Tibial artery (tissue), 4 donors: ENCODE data around the gene FZR1.

Source experiments
- DNase-seq, 2 donors: peaks; one replicate each; pipeline ENCODE4 v3.0.0-alpha.2; 2019
- H3K27ac ChIP-seq, 2 donors: fragments of 200-600 bp; sonication (generic) in 1 of 2; 1 replicate in 1 of 2; 2 replicates in 1 of 2; pipeline ENCODE4 v1.5.1; 2018 to 2019; ENCODE audit warnings: mild to moderate bottlenecking in 1 of 2
- H3K27me3 ChIP-seq, 2 donors: fragments of 200-600 bp; sonication (generic) in 1 of 2; one replicate each; pipeline versions ENCODE4 v1.5.1 to v1.6.0; 2016 to 2019
- H3K36me3 ChIP-seq, 3 donors: fragments of 200-600 bp; sonication (generic) in 2 of 3; one replicate each; pipeline ENCODE4 v1.5.1; 2016 to 2019; ENCODE audit warnings: mild to moderate bottlenecking in 2 of 3
- H3K4me1 ChIP-seq, 4 donors: fragments of 200-600 bp; sonication (generic) in 2 of 4; 1 replicate in 3 of 4; 2 replicates in 1 of 4; pipeline ENCODE4 v1.5.1; 2016 to 2019
- H3K4me3 ChIP-seq, 2 donors: fragments of 200-600 bp; sonication (generic) in 1 of 2; 1 replicate in 1 of 2; 2 replicates in 1 of 2; pipeline ENCODE4 v1.5.1; 2018 to 2019; ENCODE audit warnings: mild to moderate bottlenecking in 2 of 2
- H3K9me3 ChIP-seq, 3 donors: fragments of 200-600 bp; sonication (generic) in 1 of 3; one replicate each; pipeline ENCODE4 v1.5.1; 2016 to 2019
- CTCF ChIP-seq, 2 experiments: fragments of 200-600 bp in 1 of 2; fragments of 450-650 bp in 1 of 2; IDR thresholded peaks; one replicate each; pipeline ENCODE4 v1.5.1; 2017 to 2019; ENCODE audit warnings: antibody characterized with exemption in 2 of 2, mild to moderate bottlenecking in 1 of 2, moderate library complexity in 1 of 2
- intact Hi-C: fragments of 100-400 bp; cut with DNase I; formaldehyde crosslinking; loops from one replicate; pipeline ENCODE4 v1.15.0; 2023; ENCODE audit warnings: low total_unique reads

FZR1 gene

GRCh38 chr19:3511506-3512251 is 5.6 kb downstream of the FZR1 start:
- intact Hi-C loops = loop anchor here (5.0 kb wide), 1 partner anchor 566 kb away; no protein-coding TSS in a partner anchor
- no peaks in the 10 kb centered on the region for H3K9me3 ChIP-seq
- no peak for TF ChIP-seq CTCF (IDR thresholded peaks at IDR 0.05)
- no peaks in the 10 kb centered on the region for H3K27me3 ChIP-seq
- peaks cover 0 to 28% (median 7%) of the 10 kb centered on the region in 3 donors for H3K36me3 ChIP-seq
- peaks cover 0 to 51% (median 36%) of the 10 kb centered on the region in 4 donors for H3K4me1 ChIP-seq
- H3K4me3 ChIP-seq = no peak overlapping the region
- DNase-seq = no peak
- no peak overlapping the region for H3K27ac ChIP-seq

- no peak overlapping the region for H3K4me3 ChIP-seq
- H3K9me3 ChIP-seq = no peaks in the 10 kb centered on the region
- TF ChIP-seq CTCF (IDR thresholded peaks at IDR 0.05) = no peak
- no peak overlapping the region for H3K27ac ChIP-seq
- no peaks in the 10 kb centered on the region for H3K27me3 ChIP-seq
- DNase-seq = no peak
- peaks cover 0 to 44% (median 26%) of the 10 kb centered on the region in 4 donors for H3K4me1 ChIP-seq
- peaks cover 0 to 28% (median 7%) of the 10 kb centered on the region in 3 donors for H3K36me3 ChIP-seq
- intact Hi-C loops = loop anchor here (5.0 kb wide), 1 partner anchor 565 kb away; no protein-coding TSS in a partner anchor
These were observed 6.6 kb downstream of the FZR1 start for GRCh38 chr19:3512562-3513228.

DNA sequence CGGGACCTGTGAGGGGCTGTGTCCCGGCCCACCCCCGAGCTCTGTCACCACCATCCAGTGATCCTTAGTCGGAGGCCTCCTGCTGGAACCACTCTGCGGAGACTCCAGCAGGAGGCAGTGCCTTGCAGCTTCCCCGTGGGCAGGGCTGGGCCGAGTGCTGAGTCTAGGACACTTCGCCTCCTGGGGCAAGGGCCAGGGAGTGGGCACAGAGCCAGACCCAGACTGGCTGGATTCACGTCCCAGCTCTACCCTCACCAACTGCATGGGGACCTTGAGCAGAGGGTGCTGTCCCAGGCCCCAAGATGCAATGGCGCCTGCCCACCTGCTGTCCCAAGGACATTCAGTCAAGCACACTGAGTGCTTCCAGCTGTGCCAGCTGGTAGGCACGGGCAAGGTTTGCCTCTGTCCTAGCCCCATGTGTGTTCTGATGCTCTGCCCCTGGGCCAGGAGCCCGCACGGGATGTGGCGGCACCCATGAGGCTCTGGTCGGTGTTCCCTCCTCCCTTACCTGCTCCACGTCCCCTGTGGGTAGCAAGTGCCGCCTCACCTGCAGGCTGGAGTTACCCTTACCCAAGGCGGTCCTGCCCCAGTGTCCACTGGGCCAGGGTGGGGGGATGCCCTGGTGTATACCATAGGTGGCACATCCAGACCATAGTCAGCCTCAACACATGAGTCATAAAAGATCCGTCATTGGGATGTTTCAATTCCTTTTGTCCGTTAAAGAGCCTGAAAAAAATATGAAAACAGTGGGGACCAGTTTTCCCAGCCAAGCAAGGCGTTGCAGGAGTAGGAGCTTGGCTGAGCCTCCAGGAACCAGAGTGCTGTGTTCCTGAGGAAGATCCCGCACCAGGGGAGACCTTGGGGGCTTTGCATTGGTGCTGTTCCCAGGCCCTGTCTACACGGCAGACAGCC is 7.4 kb downstream of the FZR1 start:
- TF ChIP-seq CTCF (IDR thresholded peaks at IDR 0.05) = no peak
- intact Hi-C loops = loop anchor here (5.0 kb wide), 1 partner anchor 564 kb away; no protein-coding TSS in a partner anchor
- no peak overlapping the region for H3K27ac ChIP-seq

GRCh38 chr19:3514930-3515329 is 8.8 kb downstream of the FZR1 start:
- intact Hi-C loops = loop anchor here (5.0 kb wide), 1 partner anchor 562 kb away; no protein-coding TSS in a partner anchor
- H3K27me3 ChIP-seq = no peaks in the 10 kb centered on the region
- no peak overlapping the region for H3K4me3 ChIP-seq
- no peak for TF ChIP-seq CTCF (IDR thresholded peaks at IDR 0.05)
- no peak for DNase-seq
- H3K27ac ChIP-seq = no peak overlapping the region
- H3K9me3 ChIP-seq = no peaks in the 10 kb centered on the region
- H3K36me3 ChIP-seq = peaks cover 0 to 30% (median 11%) of the 10 kb centered on the region in 3 donors
- H3K4me1 ChIP-seq = peaks cover 0 to 32% (median 18%) of the 10 kb centered on the region in 4 donors

More for the DNA sequence above, 7.4 kb downstream of the FZR1 start:
- no peak overlapping the region for H3K4me3 ChIP-seq
- no peaks in the 10 kb centered on the region for H3K9me3 ChIP-seq
- peaks cover 0 to 38% (median 20%) of the 10 kb centered on the region in 4 donors for H3K4me1 ChIP-seq
- H3K36me3 ChIP-seq = peaks cover 0 to 28% (median 7%) of the 10 kb centered on the region in 3 donors
- H3K27me3 ChIP-seq = no peaks in the 10 kb centered on the region
- DNase-seq = no peak

GRCh38 chr19:3515891-3516422 is 9.8 kb downstream of the FZR1 start:
- H3K4me1 ChIP-seq = peaks cover 0 to 38% (median 18%) of the 10 kb centered on the region in 4 donors
- H3K27ac ChIP-seq = no peak overlapping the region
- no peak overlapping the region for H3K4me3 ChIP-seq
- DNase-seq = no peak
- H3K36me3 ChIP-seq = peaks cover 0 to 29% (median 6%) of the 10 kb centered on the region in 3 donors
- intact Hi-C loops = no loop called here
- no peaks in the 10 kb centered on the region for H3K27me3 ChIP-seq
- H3K9me3 ChIP-seq = no peaks in the 10 kb centered on the region
- TF ChIP-seq CTCF (IDR thresholded peaks at IDR 0.05) = no peak
